ENCODE measurements around the gene CUL1.

CUL1 gene

GRCh38 chr7:148819697-148820360, 121.1 kb downstream of the CUL1 start:
- peaks cover 10% of the 10 kb centered on the region; the same call in 1 of the 2 replicates for H3K79me2 ChIP-seq (ENCODE audit: insufficient read depth, low read depth)
- no peak overlapping the region for H3K27ac ChIP-seq
- no peak overlapping the region for H2AFZ ChIP-seq (ENCODE audit: low read depth)
- no peak for TF ChIP-seq CTCF (conservative IDR thresholded peaks at IDR 0.05; ENCODE audit: low read depth, low read length)
- no peak overlapping the region for H3K4me2 ChIP-seq
- H3K4me3 ChIP-seq (IDR thresholded peaks at IDR 0.05; ENCODE audit: insufficient read depth, low read depth, low read length) = no peak overlapping the region
- H4K20me1 ChIP-seq (ENCODE audit: insufficient read depth) = no peaks in the 10 kb centered on the region; the same call in 1 of the 2 replicates
- peaks cover 17% of the 10 kb centered on the region; the same call in 1 of the 2 replicates for H3K36me3 ChIP-seq (ENCODE audit: insufficient read depth)
- H3K27me3 ChIP-seq (ENCODE audit: insufficient read depth, low read depth) = no peaks in the 10 kb centered on the region
- peaks cover 35% of the 10 kb centered on the region for H3K4me1 ChIP-seq (ENCODE audit: low read depth, poor library complexity, severe bottlenecking)
- H3K9ac ChIP-seq = no peak overlapping the region

- Histone ChIP-seq H3K4me1 (ENCODE audit: low read depth, poor library complexity, severe bottlenecking) (peaks cover 44% of the 10 kb centered on the region), H2AFZ (ENCODE audit: low read depth) (no peak overlapping the region), H3K27ac (peak overlapping the region; percentile 32; the same call in 1 of the 2 replicates), H4K20me1 (ENCODE audit: insufficient read depth) (no peaks in the 10 kb centered on the region; the same call in 1 of the 2 replicates), H3K4me2 (peak overlapping the region; percentile 50; the same call in 1 of the 2 replicates), H3K4me3 (IDR thresholded peaks at IDR 0.05; ENCODE audit: insufficient read depth, low read depth, low read length) (no peak overlapping the region), H3K9ac (no peak overlapping the region), H3K27me3 (ENCODE audit: insufficient read depth, low read depth) (no peaks in the 10 kb centered on the region), H3K79me2 (ENCODE audit: insufficient read depth, low read depth) (peaks cover 11% of the 10 kb centered on the region; the same call in 1 of the 2 replicates), H3K36me3 (ENCODE audit: insufficient read depth) (peaks cover 20% of the 10 kb centered on the region; the same call in 1 of the 2 replicates)
- no peak for TF ChIP-seq CTCF (conservative IDR thresholded peaks at IDR 0.05; ENCODE audit: low read depth, low read length)
These were observed 122.7 kb downstream of the CUL1 start for GRCh38 chr7:148821422-148821821.

GRCh38 chr7:148824864-148825263, 126.2 kb downstream of the CUL1 start:
- Histone ChIP-seq H3K27ac (no peak overlapping the region), H2AFZ (ENCODE audit: low read depth) (no peak overlapping the region), H3K4me3 (IDR thresholded peaks at IDR 0.05; ENCODE audit: insufficient read depth, low read depth, low read length) (no peak overlapping the region), H3K9ac (no peak overlapping the region), H3K4me1 (ENCODE audit: low read depth, poor library complexity, severe bottlenecking) (peaks cover 44% of the 10 kb centered on the region), H3K27me3 (ENCODE audit: insufficient read depth, low read depth) (no peaks in the 10 kb centered on the region), H3K4me2 (no peak overlapping the region), H4K20me1 (ENCODE audit: insufficient read depth) (no peaks in the 10 kb centered on the region; the same call in 1 of the 2 replicates), H3K79me2 (ENCODE audit: insufficient read depth, low read depth) (peaks cover 13% of the 10 kb centered on the region; the same call in 1 of the 2 replicates), H3K36me3 (ENCODE audit: insufficient read depth) (peaks cover 15% of the 10 kb centered on the region; the same call in 1 of the 2 replicates)
- TF ChIP-seq CTCF (conservative IDR thresholded peaks at IDR 0.05; ENCODE audit: low read depth, low read length) = no peak

GRCh38 chr7:148825338-148825737, 126.6 kb downstream of the CUL1 start:
- no peaks in the 10 kb centered on the region for H3K27me3 ChIP-seq (ENCODE audit: insufficient read depth, low read depth)
- no peak overlapping the region for H2AFZ ChIP-seq (ENCODE audit: low read depth)
- H3K79me2 ChIP-seq (ENCODE audit: insufficient read depth, low read depth) = peaks cover 13% of the 10 kb centered on the region; the same call in 1 of the 2 replicates
- no peak overlapping the region for H3K4me3 ChIP-seq (IDR thresholded peaks at IDR 0.05; ENCODE audit: insufficient read depth, low read depth, low read length)
- H4K20me1 ChIP-seq (ENCODE audit: insufficient read depth) = peaks cover under 1% of the 10 kb centered on the region; the same call in 1 of the 2 replicates
- H3K9ac ChIP-seq = no peak overlapping the region
- peaks cover 44% of the 10 kb centered on the region for H3K4me1 ChIP-seq (ENCODE audit: low read depth, poor library complexity, severe bottlenecking)
- H3K27ac ChIP-seq = no peak overlapping the region
- H3K36me3 ChIP-seq (ENCODE audit: insufficient read depth) = peaks cover 15% of the 10 kb centered on the region; the same call in 1 of the 2 replicates
- H3K4me2 ChIP-seq = no peak overlapping the region
- TF ChIP-seq CTCF (conservative IDR thresholded peaks at IDR 0.05; ENCODE audit: low read depth, low read length) = no peak

All from KMS-11 (cell line).